Tibial artery (tissue), 4 donors: ENCODE measurements around the gene CTNNA2.

ENCODE experiments used
- DNase-seq, 2 donors: peaks; one replicate each; pipeline ENCODE4 v3.0.0-alpha.2; 2019
- H3K27ac ChIP-seq, 2 donors: fragments of 200-600 bp; sonication (generic) in 1 of 2; 1 replicate in 1 of 2; 2 replicates in 1 of 2; pipeline ENCODE4 v1.5.1; 2018 to 2019; ENCODE audit warnings: mild to moderate bottlenecking in 1 of 2
- H3K27me3 ChIP-seq, 2 donors: fragments of 200-600 bp; sonication (generic) in 1 of 2; one replicate each; pipeline versions ENCODE4 v1.5.1 to v1.6.0; 2016 to 2019
- H3K36me3 ChIP-seq, 3 donors: fragments of 200-600 bp; sonication (generic) in 2 of 3; one replicate each; pipeline ENCODE4 v1.5.1; 2016 to 2019; ENCODE audit warnings: mild to moderate bottlenecking in 2 of 3
- H3K4me1 ChIP-seq, 4 donors: fragments of 200-600 bp; sonication (generic) in 2 of 4; 1 replicate in 3 of 4; 2 replicates in 1 of 4; pipeline ENCODE4 v1.5.1; 2016 to 2019
- H3K4me3 ChIP-seq, 2 donors: fragments of 200-600 bp; sonication (generic) in 1 of 2; 1 replicate in 1 of 2; 2 replicates in 1 of 2; pipeline ENCODE4 v1.5.1; 2018 to 2019; ENCODE audit warnings: mild to moderate bottlenecking in 2 of 2
- H3K9me3 ChIP-seq, 3 donors: fragments of 200-600 bp; sonication (generic) in 1 of 3; one replicate each; pipeline ENCODE4 v1.5.1; 2016 to 2019
- CTCF ChIP-seq, 2 experiments: fragments of 200-600 bp in 1 of 2; fragments of 450-650 bp in 1 of 2; IDR thresholded peaks; one replicate each; pipeline ENCODE4 v1.5.1; 2017 to 2019; ENCODE audit warnings: antibody characterized with exemption in 2 of 2, mild to moderate bottlenecking in 1 of 2, moderate library complexity in 1 of 2
- intact Hi-C: fragments of 100-400 bp; cut with DNase I; formaldehyde crosslinking; loops from one replicate; pipeline ENCODE4 v1.15.0; 2023; ENCODE audit warnings: low total_unique reads

Gene CTNNA2

GRCh38 chr2:79669714-79670113 is 156.9 kb downstream of the CTNNA2 start:
- intact Hi-C loops: no loop called here
- Histone ChIP-seq H3K4me3 (no peak overlapping the region), H3K9me3 (no peaks in the 10 kb centered on the region), H3K27me3 (no peaks in the 10 kb centered on the region), H3K27ac (no peak overlapping the region), H3K36me3 (no peaks in the 10 kb centered on the region), H3K4me1 (no peaks in the 10 kb centered on the region)
- no peak for TF ChIP-seq CTCF (IDR thresholded peaks at IDR 0.05)
- no peak for DNase-seq

- no peaks in the 10 kb centered on the region for H3K27me3 ChIP-seq
- H3K4me1 ChIP-seq: no peaks in the 10 kb centered on the region
- no peaks in the 10 kb centered on the region for H3K9me3 ChIP-seq
- no peak for TF ChIP-seq CTCF (IDR thresholded peaks at IDR 0.05)
- no peaks in the 10 kb centered on the region for H3K36me3 ChIP-seq
- no peak overlapping the region for H3K27ac ChIP-seq
- no peak for DNase-seq
- intact Hi-C loops: no loop called here
- no peak overlapping the region for H3K4me3 ChIP-seq
Observed at GRCh38 chr2:79670198-79670597, 157.3 kb downstream of the CTNNA2 start.

- no peak overlapping the region for H3K27ac ChIP-seq
- peaks cover 0 to 3% (median 0%) of the 10 kb centered on the region in 3 donors for H3K9me3 ChIP-seq
- no peaks in the 10 kb centered on the region for H3K36me3 ChIP-seq
- no peaks in the 10 kb centered on the region for H3K4me1 ChIP-seq
- no peaks in the 10 kb centered on the region for H3K27me3 ChIP-seq
- intact Hi-C loops: no loop called here
- DNase-seq: no peak
- H3K4me3 ChIP-seq: no peak overlapping the region
- no peak for TF ChIP-seq CTCF (IDR thresholded peaks at IDR 0.05)
Observed at GRCh38 chr2:79686884-79687283, 174.0 kb downstream of the CTNNA2 start.

- Histone ChIP-seq H3K4me3 (no peak overlapping the region), H3K27ac (no peak overlapping the region)
Observed at GRCh38 chr2:79695248-79695647, 182.4 kb downstream of the CTNNA2 start.

GRCh38 chr2:79697200-79697599 is 184.3 kb downstream of the CTNNA2 start:
- H3K36me3 ChIP-seq: no peaks in the 10 kb centered on the region
- no peak for DNase-seq

More at GRCh38 chr2:79695248-79695647, 182.4 kb downstream of the CTNNA2 start:
- Histone ChIP-seq H3K36me3 (no peaks in the 10 kb centered on the region), H3K4me1 (no peaks in the 10 kb centered on the region), H3K27me3 (no peaks in the 10 kb centered on the region), H3K9me3 (peaks cover 0 to 3% (median 0%) of the 10 kb centered on the region in 3 donors)
- no peak for DNase-seq
- intact Hi-C loops: no loop called here
- TF ChIP-seq CTCF (IDR thresholded peaks at IDR 0.05): no peak

More at GRCh38 chr2:79697200-79697599, 184.3 kb downstream of the CTNNA2 start:
- intact Hi-C loops: no loop called here
- TF ChIP-seq CTCF (IDR thresholded peaks at IDR 0.05): no peak
- Histone ChIP-seq H3K4me3 (no peak overlapping the region), H3K27ac (no peak overlapping the region), H3K9me3 (no peaks in the 10 kb centered on the region), H3K27me3 (no peaks in the 10 kb centered on the region), H3K4me1 (no peaks in the 10 kb centered on the region)
